Measurements from ENCODE around the gene NAALADL2.
"Not testable (repeated sequence)": the region's sequence is repeated elsewhere in the genome, so short reads cannot be mapped to it uniquely, and the experiment has no call there.

The NAALADL2 gene

DNA sequence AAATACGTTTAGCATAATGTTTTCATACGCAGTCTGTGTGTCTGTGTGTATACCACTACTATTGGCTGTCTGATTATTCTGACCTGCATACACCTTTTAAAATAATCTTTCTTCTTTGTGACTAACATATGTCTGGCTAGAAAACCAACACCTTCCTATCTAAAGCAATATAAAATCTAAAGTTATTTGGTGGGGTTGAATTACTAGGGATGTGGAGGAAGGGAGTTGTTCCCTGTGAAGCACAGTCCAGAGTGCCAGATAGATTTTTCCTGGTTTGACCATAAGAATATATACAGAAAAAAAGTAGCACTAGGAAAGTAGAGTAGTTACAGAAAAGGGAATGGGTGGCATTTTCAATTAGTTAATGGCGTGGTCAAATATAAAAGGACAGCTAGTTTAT, 918.8 kb downstream of the NAALADL2 start:
- H4K20me1 ChIP-seq (ENCODE audit: insufficient read depth) = no peaks in the 10 kb centered on the region
- no peaks in the 10 kb centered on the region for H3K79me2 ChIP-seq (ENCODE audit: insufficient read depth, low read depth)
- no peak overlapping the region for H3K27ac ChIP-seq
- H3K9ac ChIP-seq = no peak overlapping the region
- no peaks in the 10 kb centered on the region for H3K27me3 ChIP-seq (ENCODE audit: insufficient read depth, low read depth)
- TF ChIP-seq, protein P1, sequence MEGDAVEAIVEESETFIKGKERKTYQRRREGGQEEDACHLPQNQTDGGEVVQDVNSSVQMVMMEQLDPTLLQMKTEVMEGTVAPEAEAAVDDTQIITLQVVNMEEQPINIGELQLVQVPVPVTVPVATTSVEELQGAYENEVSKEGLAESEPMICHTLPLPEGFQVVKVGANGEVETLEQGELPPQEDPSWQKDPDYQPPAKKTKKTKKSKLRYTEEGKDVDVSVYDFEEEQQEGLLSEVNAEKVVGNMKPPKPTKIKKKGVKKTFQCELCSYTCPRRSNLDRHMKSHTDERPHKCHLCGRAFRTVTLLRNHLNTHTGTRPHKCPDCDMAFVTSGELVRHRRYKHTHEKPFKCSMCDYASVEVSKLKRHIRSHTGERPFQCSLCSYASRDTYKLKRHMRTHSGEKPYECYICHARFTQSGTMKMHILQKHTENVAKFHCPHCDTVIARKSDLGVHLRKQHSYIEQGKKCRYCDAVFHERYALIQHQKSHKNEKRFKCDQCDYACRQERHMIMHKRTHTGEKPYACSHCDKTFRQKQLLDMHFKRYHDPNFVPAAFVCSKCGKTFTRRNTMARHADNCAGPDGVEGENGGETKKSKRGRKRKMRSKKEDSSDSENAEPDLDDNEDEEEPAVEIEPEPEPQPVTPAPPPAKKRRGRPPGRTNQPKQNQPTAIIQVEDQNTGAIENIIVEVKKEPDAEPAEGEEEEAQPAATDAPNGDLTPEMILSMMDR (conservative IDR thresholded peaks at IDR 0.05; ENCODE audit: low read depth, low read length) = no peak
- H3K4me2 ChIP-seq = no peak overlapping the region
- H3K4me3 ChIP-seq (IDR thresholded peaks at IDR 0.05; ENCODE audit: insufficient read depth, low read depth, low read length) = no peak overlapping the region
- no peak overlapping the region for H2AFZ ChIP-seq (ENCODE audit: low read depth)
- no peaks in the 10 kb centered on the region for H3K4me1 ChIP-seq (ENCODE audit: low read depth, poor library complexity, severe bottlenecking)
- H3K36me3 ChIP-seq (ENCODE audit: insufficient read depth) = no peaks in the 10 kb centered on the region

- Histone ChIP-seq H3K4me1 (ENCODE audit: low read depth, poor library complexity, severe bottlenecking) (no peaks in the 10 kb centered on the region), H3K27ac (no peak overlapping the region), H3K79me2 (ENCODE audit: insufficient read depth, low read depth) (no peaks in the 10 kb centered on the region), H2AFZ (ENCODE audit: low read depth) (no peak overlapping the region), H3K36me3 (ENCODE audit: insufficient read depth) (no peaks in the 10 kb centered on the region), H3K4me2 (no peak overlapping the region), H3K4me3 (IDR thresholded peaks at IDR 0.05; ENCODE audit: insufficient read depth, low read depth, low read length) (no peak overlapping the region), H4K20me1 (ENCODE audit: insufficient read depth) (no peaks in the 10 kb centered on the region), H3K9ac (no peak overlapping the region), H3K27me3 (ENCODE audit: insufficient read depth, low read depth) (no peaks in the 10 kb centered on the region)
- TF ChIP-seq, protein P1 (conservative IDR thresholded peaks at IDR 0.05; ENCODE audit: low read depth, low read length) = no peak
Measured at GRCh38 chr3:175778994-175779393, 919.9 kb downstream of the NAALADL2 start.

DNA sequence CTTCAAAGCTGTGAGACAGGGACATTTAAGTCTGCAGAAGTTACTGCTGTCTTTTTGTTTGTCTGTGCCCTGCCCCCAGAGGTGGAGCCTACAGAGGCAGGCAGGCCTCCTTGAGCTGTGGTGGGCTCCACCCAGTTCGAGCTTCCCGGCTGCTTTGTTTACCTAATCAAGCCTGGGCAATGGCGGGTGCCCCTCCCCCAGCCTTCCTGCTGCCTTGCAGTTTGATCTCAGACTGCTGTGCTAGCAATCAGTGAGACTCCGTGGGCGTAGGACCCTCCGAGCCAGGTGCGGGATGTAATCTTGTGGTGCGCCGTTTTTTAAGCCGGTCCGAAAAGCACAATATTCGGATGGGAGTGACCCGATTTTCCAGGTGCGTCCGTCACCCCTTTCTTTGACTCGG, 928.0 kb downstream of the NAALADL2 start:
- H3K4me3 ChIP-seq (IDR thresholded peaks at IDR 0.05; ENCODE audit: insufficient read depth, low read depth, low read length); H3K27me3 ChIP-seq (ENCODE audit: insufficient read depth, low read depth); H3K9ac ChIP-seq; H3K4me1 ChIP-seq (ENCODE audit: low read depth, poor library complexity, severe bottlenecking); H4K20me1 ChIP-seq (ENCODE audit: insufficient read depth); H3K36me3 ChIP-seq (ENCODE audit: insufficient read depth); H3K79me2 ChIP-seq (ENCODE audit: insufficient read depth, low read depth); H2AFZ ChIP-seq (ENCODE audit: low read depth); H3K4me2 ChIP-seq; H3K27ac ChIP-seq: not testable (repeated sequence)

- Histone ChIP-seq H3K4me2 (no peak overlapping the region), H3K27ac (no peak overlapping the region), H3K79me2 (ENCODE audit: insufficient read depth, low read depth) (no peaks in the 10 kb centered on the region), H4K20me1 (ENCODE audit: insufficient read depth) (no peaks in the 10 kb centered on the region), H2AFZ (ENCODE audit: low read depth) (no peak overlapping the region), H3K9ac (no peak overlapping the region), H3K36me3 (ENCODE audit: insufficient read depth) (no peaks in the 10 kb centered on the region), H3K4me3 (IDR thresholded peaks at IDR 0.05; ENCODE audit: insufficient read depth, low read depth, low read length) (no peak overlapping the region), H3K4me1 (ENCODE audit: low read depth, poor library complexity, severe bottlenecking) (no peaks in the 10 kb centered on the region), H3K27me3 (ENCODE audit: insufficient read depth, low read depth) (no peaks in the 10 kb centered on the region)
- TF ChIP-seq, protein P1 (conservative IDR thresholded peaks at IDR 0.05; ENCODE audit: low read depth, low read length) = no peak
Measured at GRCh38 chr3:175792245-175792644, 933.1 kb downstream of the NAALADL2 start.

DNA sequence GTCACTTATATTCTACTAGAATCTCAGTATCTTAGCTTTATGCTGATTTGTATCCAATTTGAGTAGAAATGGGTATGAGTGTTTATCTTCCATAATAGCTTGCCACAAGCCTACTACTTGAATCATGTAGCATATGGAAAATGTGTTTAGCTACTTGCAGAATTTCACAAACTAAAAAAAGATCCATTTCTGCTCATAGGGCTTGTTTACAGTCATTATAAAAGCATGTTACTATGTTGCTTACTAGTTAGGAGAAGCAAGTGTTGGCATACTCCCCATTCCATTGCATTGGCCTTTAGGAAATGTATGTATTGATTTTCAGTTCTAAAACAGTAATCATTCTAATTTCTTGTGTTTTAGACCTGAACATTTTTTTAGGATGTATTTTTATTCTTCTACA, 939.2 kb downstream of the NAALADL2 start:
- TF ChIP-seq, protein P1 (conservative IDR thresholded peaks at IDR 0.05; ENCODE audit: low read depth, low read length) = no peak
- no peak overlapping the region for H3K27ac ChIP-seq

More for the DNA sequence above, 939.2 kb downstream of the NAALADL2 start:
- no peaks in the 10 kb centered on the region for H3K27me3 ChIP-seq (ENCODE audit: insufficient read depth, low read depth)
- no peaks in the 10 kb centered on the region for H4K20me1 ChIP-seq (ENCODE audit: insufficient read depth)
- H3K79me2 ChIP-seq (ENCODE audit: insufficient read depth, low read depth) = no peaks in the 10 kb centered on the region
- no peak overlapping the region for H3K4me2 ChIP-seq
- H3K36me3 ChIP-seq (ENCODE audit: insufficient read depth) = no peaks in the 10 kb centered on the region
- no peak overlapping the region for H2AFZ ChIP-seq (ENCODE audit: low read depth)
- H3K9ac ChIP-seq = no peak overlapping the region
- H3K4me3 ChIP-seq (IDR thresholded peaks at IDR 0.05; ENCODE audit: insufficient read depth, low read depth, low read length) = no peak overlapping the region
- no peaks in the 10 kb centered on the region for H3K4me1 ChIP-seq (ENCODE audit: low read depth, poor library complexity, severe bottlenecking)
